Measurements from ENCODE around the gene SSBP3.

- no peak for TF ChIP-seq BHLHE40 (IDR thresholded peaks at IDR 0.05; ENCODE audit: borderline replicate concordance)
- TF ChIP-seq FOXA1 (IDR thresholded peaks at IDR 0.05): no peak
- TF ChIP-seq L3MBTL2 (conservative IDR thresholded peaks at IDR 0.05): no peak
- TF ChIP-seq CTBP1 (IDR thresholded peaks at IDR 0.05; ENCODE audit: borderline replicate concordance): no peak
- TF ChIP-seq SP1 (IDR thresholded peaks at IDR 0.05): no peak
- no peak for TF ChIP-seq PKNOX1 (IDR thresholded peaks at IDR 0.05)
- no peak for TF ChIP-seq ZNF384 (IDR thresholded peaks at IDR 0.05)
- TF ChIP-seq ARNT (IDR thresholded peaks at IDR 0.05): no peak
- no peak for TF ChIP-seq HDGF (IDR thresholded peaks at IDR 0.05; ENCODE audit: borderline replicate concordance)
- no peak for TF ChIP-seq SUZ12 (IDR thresholded peaks at IDR 0.05)
- TF ChIP-seq FOXK2 (IDR thresholded peaks at IDR 0.05): no peak
- TF ChIP-seq FOXM1 (IDR thresholded peaks at IDR 0.05; ENCODE audit: borderline replicate concordance): no peak
- no peak for TF ChIP-seq TARDBP (IDR thresholded peaks at IDR 0.05)
- TF ChIP-seq ELF4 (IDR thresholded peaks at IDR 0.05): no peak
Observed at GRCh38 chr1:54367613-54368012, 38.6 kb downstream of the SSBP3 start.

Measured in HEK293T (cell line).